Karpas-422 (cell line): ENCODE results near the gene TRIM62. TPM values are rescaled to one million over a fixed set of nuclear protein-coding genes. Genes with fewer than 3 reads are reported as not detected.

Experiments used
- DNase-seq: peaks from one replicate; pipeline ENCODE4 v3.0.0-alpha.2; 2015
- H2AFZ ChIP-seq: fragments of 200-600 bp; sonication (generic); 2 replicates; pipeline ENCODE4 v1.6.1; 2014; ENCODE audit warnings: antibody characterized with exemption, low read length, mixed read lengths
- H3K27ac ChIP-seq: fragments of 200-600 bp; sonication (generic); 2 replicates; pipeline ENCODE4 v1.5.1; 2014; ENCODE audit warnings: mild to moderate bottlenecking, low read length, moderate library complexity
- H3K27me3 ChIP-seq: fragments of 200-600 bp; sonication (generic); 2 replicates; pipeline ENCODE4 v1.6.1; 2014; ENCODE audit warnings: low read length, mixed read lengths
- H3K36me3 ChIP-seq: fragments of 200-600 bp; sonication (generic); 2 replicates; pipeline ENCODE4 v1.6.1; 2014; ENCODE audit warnings: low read length, mixed read lengths; ENCODE audit not compliant: insufficient read depth
- H3K4me1 ChIP-seq: fragments of 200-600 bp; sonication (generic); 2 replicates; pipeline ENCODE4 v1.6.1; 2014; ENCODE audit warnings: mild to moderate bottlenecking, low read length, mixed read lengths
- H3K4me2 ChIP-seq: fragments of 200-600 bp; sonication (generic); 2 replicates; pipeline ENCODE4 v1.6.1; 2014; ENCODE audit warnings: low read length, low read depth, mild to moderate bottlenecking; ENCODE audit not compliant: poor library complexity, severe bottlenecking
- H3K4me3 ChIP-seq: fragments of 200-600 bp; sonication (generic); 2 replicates; pipeline ENCODE4 v1.5.1; 2014; ENCODE audit warnings: mild to moderate bottlenecking, antibody characterized with exemption, low read length, mixed read lengths
- H3K79me2 ChIP-seq: fragments of 200-600 bp; sonication (generic); 2 replicates; pipeline ENCODE4 v1.6.1; 2014; ENCODE audit warnings: mild to moderate bottlenecking, low read length, mixed read lengths
- H3K9ac ChIP-seq: fragments of 200-600 bp; sonication (generic); 2 replicates; pipeline ENCODE4 v1.6.0; 2014; ENCODE audit warnings: low read length
- H3K9me2 ChIP-seq: fragments of 200-600 bp; sonication (generic), shearing (Covaris generic); replicated peaks from 2 replicates; pipeline ENCODE4 v1.6.0; 2014; ENCODE audit warnings: mild to moderate bottlenecking, low read length, moderate library complexity; ENCODE audit not compliant: insufficient read depth
- H3K9me3 ChIP-seq: fragments of 300-700, 200-600 bp; sonication (generic); 2 replicates; pipeline ENCODE4 v1.6.1; 2014; ENCODE audit warnings: low read length, mixed read lengths
- H4K20me1 ChIP-seq: fragments of 200-600 bp; sonication (generic); 2 replicates; pipeline ENCODE4 v1.6.1; 2014; ENCODE audit warnings: mild to moderate bottlenecking, antibody characterized with exemption, low read length, low read depth; ENCODE audit not compliant: insufficient read depth
- total RNA-seq: library from RNA; depleted of rRNA; stranded (reverse); fragments of >200 nt; shearing (Covaris generic); gene quantifications from 2 replicates; pipeline ENCODE4 v1.2.3, GENCODE V29; 2014; ENCODE audit warnings: low replicate concordance

Gene TRIM62
- total RNA-seq, 1 experiment from 2014 or later = 9.1 TPM

GRCh38 chr1:33161061-33161681 is 20.7 kb downstream of the TRIM62 start:
- no peaks in the 10 kb centered on the region for H3K79me2 ChIP-seq
- no peaks in the 10 kb centered on the region for H3K9me2 ChIP-seq
- no peaks in the 10 kb centered on the region for H4K20me1 ChIP-seq
- H3K27ac ChIP-seq = no peak overlapping the region
- no peak overlapping the region for H3K4me3 ChIP-seq
- no peak overlapping the region for H3K9ac ChIP-seq
- H3K9me3 ChIP-seq = no peaks in the 10 kb centered on the region
- H3K4me2 ChIP-seq = no peak overlapping the region
- no peak overlapping the region for H2AFZ ChIP-seq
- H3K36me3 ChIP-seq = peaks cover 6% of the 10 kb centered on the region; the same call in 1 of the 2 replicates
- H3K4me1 ChIP-seq = no peaks in the 10 kb centered on the region
- H3K27me3 ChIP-seq = no peaks in the 10 kb centered on the region
- no peak for DNase-seq

- Histone ChIP-seq H3K9ac (no peak overlapping the region), H3K4me1 (no peaks in the 10 kb centered on the region), H3K4me3 (no peak overlapping the region), H3K27me3 (no peaks in the 10 kb centered on the region), H3K79me2 (no peaks in the 10 kb centered on the region), H3K27ac (no peak overlapping the region), H3K9me2 (no peaks in the 10 kb centered on the region), H3K36me3 (peaks cover 6% of the 10 kb centered on the region; the same call in 1 of the 2 replicates), H3K4me2 (no peak overlapping the region), H2AFZ (no peak overlapping the region), H4K20me1 (no peaks in the 10 kb centered on the region), H3K9me3 (no peaks in the 10 kb centered on the region)
- DNase-seq = no peak
Observed at GRCh38 chr1:33159577-33159976, 22.3 kb downstream of the TRIM62 start.

GRCh38 chr1:33158366-33158765 is 23.5 kb downstream of the TRIM62 start:
- Histone ChIP-seq H3K79me2 (no peaks in the 10 kb centered on the region), H3K36me3 (peaks cover 6% of the 10 kb centered on the region; the same call in 1 of the 2 replicates), H4K20me1 (no peaks in the 10 kb centered on the region), H3K4me3 (no peak overlapping the region), H3K4me2 (no peak overlapping the region), H3K27ac (no peak overlapping the region), H3K9me3 (no peaks in the 10 kb centered on the region), H3K27me3 (no peaks in the 10 kb centered on the region), H3K9me2 (no peaks in the 10 kb centered on the region), H3K4me1 (peaks cover 3% of the 10 kb centered on the region), H2AFZ (no peak overlapping the region), H3K9ac (no peak overlapping the region)
- DNase-seq = no peak

- H3K36me3 ChIP-seq = peaks cover 6% of the 10 kb centered on the region; the same call in 1 of the 2 replicates
- DNase-seq = no peak
- no peaks in the 10 kb centered on the region for H4K20me1 ChIP-seq
- no peak overlapping the region for H3K4me2 ChIP-seq
- peaks cover 8% of the 10 kb centered on the region for H3K4me1 ChIP-seq
- no peak overlapping the region for H3K4me3 ChIP-seq
- no peak overlapping the region for H3K27ac ChIP-seq
- H3K79me2 ChIP-seq = no peaks in the 10 kb centered on the region
- no peaks in the 10 kb centered on the region for H3K9me3 ChIP-seq
- H2AFZ ChIP-seq = no peak overlapping the region
- no peaks in the 10 kb centered on the region for H3K9me2 ChIP-seq
- no peaks in the 10 kb centered on the region for H3K27me3 ChIP-seq
- H3K9ac ChIP-seq = no peak overlapping the region
Observed at GRCh38 chr1:33157131-33157530, 24.7 kb downstream of the TRIM62 start.

- no peak overlapping the region for H3K27ac ChIP-seq
- peaks cover 8% of the 10 kb centered on the region for H3K4me1 ChIP-seq
- H3K27me3 ChIP-seq = no peaks in the 10 kb centered on the region
- no peaks in the 10 kb centered on the region for H3K9me3 ChIP-seq
- H3K79me2 ChIP-seq = no peaks in the 10 kb centered on the region
- H3K4me3 ChIP-seq = no peak overlapping the region
- no peak overlapping the region for H3K9ac ChIP-seq
- DNase-seq = no peak
- no peak overlapping the region for H3K4me2 ChIP-seq
- H3K36me3 ChIP-seq = peaks cover 9% of the 10 kb centered on the region; the same call in 1 of the 2 replicates
- H4K20me1 ChIP-seq = no peaks in the 10 kb centered on the region
- no peak overlapping the region for H2AFZ ChIP-seq
- H3K9me2 ChIP-seq = no peaks in the 10 kb centered on the region
Observed at GRCh38 chr1:33155877-33156538, 25.8 kb downstream of the TRIM62 start.

GRCh38 chr1:33153650-33154049 is 28.2 kb downstream of the TRIM62 start:
- Histone ChIP-seq H3K4me3 (no peak overlapping the region), H3K9me3 (no peaks in the 10 kb centered on the region), H2AFZ (no peak overlapping the region), H3K9me2 (no peaks in the 10 kb centered on the region), H3K27me3 (no peaks in the 10 kb centered on the region), H3K36me3 (peaks cover 9% of the 10 kb centered on the region; the same call in 1 of the 2 replicates), H3K9ac (no peak overlapping the region), H4K20me1 (no peaks in the 10 kb centered on the region), H3K79me2 (no peaks in the 10 kb centered on the region), H3K4me2 (no peak overlapping the region), H3K4me1 (peaks cover 8% of the 10 kb centered on the region), H3K27ac (no peak overlapping the region)
- DNase-seq = no peak

GRCh38 chr1:33152685-33153432 is 29.0 kb downstream of the TRIM62 start:
- H3K27me3 ChIP-seq = no peaks in the 10 kb centered on the region
- DNase-seq = peak; percentile 64
- no peak overlapping the region for H3K4me2 ChIP-seq
- no peaks in the 10 kb centered on the region for H4K20me1 ChIP-seq
- no peak overlapping the region for H3K27ac ChIP-seq
- H3K36me3 ChIP-seq = 0 out of 2 replicates have a peak, but pooled peaks cover 3% of the 10 kb centered on the region
- no peaks in the 10 kb centered on the region for H3K9me3 ChIP-seq
- no peak overlapping the region for H3K4me3 ChIP-seq
- peaks cover 8% of the 10 kb centered on the region for H3K4me1 ChIP-seq
- no peak overlapping the region for H2AFZ ChIP-seq
- no peak overlapping the region for H3K9ac ChIP-seq
- no peaks in the 10 kb centered on the region for H3K9me2 ChIP-seq
- no peaks in the 10 kb centered on the region for H3K79me2 ChIP-seq

- no peak overlapping the region for H2AFZ ChIP-seq
- no peak overlapping the region for H3K27ac ChIP-seq
- no peaks in the 10 kb centered on the region for H3K9me2 ChIP-seq
- H3K36me3 ChIP-seq = peaks cover 9% of the 10 kb centered on the region; the same call in 1 of the 2 replicates
- H4K20me1 ChIP-seq = no peaks in the 10 kb centered on the region
- H3K9ac ChIP-seq = no peak overlapping the region
- no peaks in the 10 kb centered on the region for H3K79me2 ChIP-seq
- no peaks in the 10 kb centered on the region for H3K9me3 ChIP-seq
- DNase-seq = no peak
- peaks cover 8% of the 10 kb centered on the region for H3K4me1 ChIP-seq
- no peak overlapping the region for H3K4me3 ChIP-seq
- H3K4me2 ChIP-seq = no peak overlapping the region
- H3K27me3 ChIP-seq = no peaks in the 10 kb centered on the region
Observed at GRCh38 chr1:33151116-33151515, 30.7 kb downstream of the TRIM62 start.
